AG04450 (cell line): ENCODE results near the gene OPCML. TPM values are rescaled to one million over a fixed set of nuclear protein-coding genes. Genes with fewer than 3 reads are reported as not detected.

ENCODE experiments used
- CTCF ChIA-PET: fragments of 300-600, 350-600 bp; formaldehyde crosslinking; extraction: SDS; loops from one replicate; lab custom pipeline; 2022; ENCODE audit warnings: antibody characterized with exemption, inconsistent platforms; lab: Charles Lee
- POLR2A ChIA-PET: fragments of 350-600 bp; formaldehyde crosslinking; extraction: SDS; loops from one replicate; lab custom pipeline; 2021; ENCODE audit warnings: antibody characterized with exemption, inconsistent platforms; lab: Yijun Ruan, JAX
- DNase-seq: peaks from one replicate; pipeline ENCODE4 v3.0.0-alpha.2; 2011; ENCODE audit warnings: low read depth, low spot score
- H3K27ac ChIP-seq: one replicate; pipeline ENCODE4 v1.5.1; 2012; ENCODE audit warnings: low read depth, low read length, control low read depth
- H3K27me3 ChIP-seq: one replicate; pipeline ENCODE4 v1.6.0; 2012; ENCODE audit warnings: low read length; ENCODE audit not compliant: control insufficient read depth, insufficient read depth
- H3K4me3 ChIP-seq: 2 replicates; pipeline ENCODE4 v1.5.1; 2011; ENCODE audit warnings: mild to moderate bottlenecking, low read depth, low read length, control low read depth
- H3K9me3 ChIP-seq: 2 replicates; pipeline ENCODE4 v1.5.1; 2012; ENCODE audit warnings: low read length; ENCODE audit not compliant: control insufficient read depth, insufficient read depth
- polyA plus RNA-seq: library from polyadenylated mRNA; depleted of rRNA; stranded (reverse); fragments of >200 nt; gene quantifications from 2 replicates; pipeline ENCODE4 v1.2.3, GENCODE V29; 2011
- TF ChIP-seq, protein P1 (sequence below): IDR thresholded peaks from 2 replicates; pipeline ENCODE4 v1.5.1; 2011; ENCODE audit warnings: low read depth, low read length, control low read depth, inconsistent platforms

Gene OPCML
- polyA plus RNA-seq, 1 experiment: 1.1 TPM

DNA sequence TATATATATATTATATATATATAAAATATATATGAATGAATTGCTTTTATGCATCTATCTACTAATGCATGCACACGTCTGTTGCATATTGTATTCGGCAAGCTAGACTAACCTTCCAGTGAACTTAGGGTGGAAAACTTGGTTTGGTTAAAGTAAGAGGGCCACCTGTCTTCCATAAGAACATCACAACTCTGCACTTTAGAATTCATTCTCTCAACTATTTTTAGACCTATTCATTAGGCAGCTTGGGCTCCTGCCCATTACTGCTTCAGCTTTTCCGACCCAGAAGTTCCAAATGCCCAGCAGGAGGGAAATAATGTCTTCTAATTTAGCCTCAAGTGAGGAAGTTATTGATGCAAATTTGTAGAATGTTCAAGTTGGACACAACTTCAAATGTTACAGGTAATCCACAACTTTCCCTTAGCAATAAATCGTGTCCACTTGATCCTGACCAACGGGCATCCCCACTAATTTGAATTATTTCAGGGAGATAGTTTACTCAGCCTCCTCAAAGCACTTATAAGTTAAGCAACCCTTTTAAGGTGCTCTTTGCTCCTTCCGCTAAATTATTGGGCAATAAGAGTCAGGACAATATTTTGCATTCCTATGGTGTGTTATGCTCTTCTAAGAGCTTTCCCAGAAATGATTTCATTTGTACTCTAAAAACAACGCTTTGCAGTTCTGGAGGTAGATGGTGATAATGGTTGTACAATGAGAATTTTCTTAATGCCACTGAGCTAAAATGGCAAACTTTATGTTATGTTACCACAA is 132.3 kb downstream of the OPCML start:
- TF ChIP-seq, protein P1, sequence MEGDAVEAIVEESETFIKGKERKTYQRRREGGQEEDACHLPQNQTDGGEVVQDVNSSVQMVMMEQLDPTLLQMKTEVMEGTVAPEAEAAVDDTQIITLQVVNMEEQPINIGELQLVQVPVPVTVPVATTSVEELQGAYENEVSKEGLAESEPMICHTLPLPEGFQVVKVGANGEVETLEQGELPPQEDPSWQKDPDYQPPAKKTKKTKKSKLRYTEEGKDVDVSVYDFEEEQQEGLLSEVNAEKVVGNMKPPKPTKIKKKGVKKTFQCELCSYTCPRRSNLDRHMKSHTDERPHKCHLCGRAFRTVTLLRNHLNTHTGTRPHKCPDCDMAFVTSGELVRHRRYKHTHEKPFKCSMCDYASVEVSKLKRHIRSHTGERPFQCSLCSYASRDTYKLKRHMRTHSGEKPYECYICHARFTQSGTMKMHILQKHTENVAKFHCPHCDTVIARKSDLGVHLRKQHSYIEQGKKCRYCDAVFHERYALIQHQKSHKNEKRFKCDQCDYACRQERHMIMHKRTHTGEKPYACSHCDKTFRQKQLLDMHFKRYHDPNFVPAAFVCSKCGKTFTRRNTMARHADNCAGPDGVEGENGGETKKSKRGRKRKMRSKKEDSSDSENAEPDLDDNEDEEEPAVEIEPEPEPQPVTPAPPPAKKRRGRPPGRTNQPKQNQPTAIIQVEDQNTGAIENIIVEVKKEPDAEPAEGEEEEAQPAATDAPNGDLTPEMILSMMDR: no peak
- H3K4me3 ChIP-seq: no peak overlapping the region
- no peak for DNase-seq
- H3K27me3 ChIP-seq: no peaks in the 10 kb centered on the region
- ChIA-PET POLR2A (no interaction called here), CTCF (no interaction called here)
- H3K9me3 ChIP-seq: peaks cover 15% of the 10 kb centered on the region
- no peak overlapping the region for H3K27ac ChIP-seq

DNA sequence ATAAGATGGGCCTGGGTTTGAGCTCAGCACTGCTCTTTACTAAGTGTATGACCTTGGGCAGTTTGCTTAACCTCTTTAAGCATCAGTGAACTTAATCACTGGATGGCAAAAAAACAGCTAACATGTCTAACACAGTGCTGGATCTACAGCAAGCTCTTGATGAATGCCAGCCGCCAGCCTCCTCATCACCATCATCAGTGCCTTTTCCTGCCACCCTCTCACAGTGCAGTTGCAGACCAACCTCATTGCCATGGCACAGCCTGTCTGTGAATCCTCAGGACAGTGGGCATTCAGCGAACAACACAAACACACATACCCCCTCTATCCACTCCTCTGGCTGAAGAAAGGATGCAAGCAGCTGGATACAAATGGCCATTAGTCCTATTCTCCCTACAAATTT is 133.0 kb downstream of the OPCML start:
- TF ChIP-seq, protein P1: no peak
- DNase-seq: no peak
- CTCF ChIA-PET: no interaction called here
- H3K9me3 ChIP-seq: peaks cover 15% of the 10 kb centered on the region
- H3K27ac ChIP-seq: no peak overlapping the region
- no peaks in the 10 kb centered on the region for H3K27me3 ChIP-seq
- H3K4me3 ChIP-seq: no peak overlapping the region
- POLR2A ChIA-PET: no interaction called here

GRCh38 chr11:133390803-133391202 is 141.5 kb downstream of the OPCML start:
- no peak overlapping the region for H3K27ac ChIP-seq
- H3K27me3 ChIP-seq: no peaks in the 10 kb centered on the region
- POLR2A ChIA-PET: no interaction called here
- TF ChIP-seq, protein P1: no peak
- CTCF ChIA-PET: no interaction called here
- peaks cover 34% of the 10 kb centered on the region for H3K9me3 ChIP-seq
- no peak for DNase-seq
- H3K4me3 ChIP-seq: no peak overlapping the region

GRCh38 chr11:133388975-133389568 is 143.2 kb downstream of the OPCML start:
- no peak overlapping the region for H3K27ac ChIP-seq
- no peak for DNase-seq
- no peak overlapping the region for H3K4me3 ChIP-seq
- peaks cover 45% of the 10 kb centered on the region for H3K9me3 ChIP-seq
- TF ChIP-seq, protein P1: no peak
- no peaks in the 10 kb centered on the region for H3K27me3 ChIP-seq
- POLR2A ChIA-PET: no interaction called here
- CTCF ChIA-PET: no interaction called here

GRCh38 chr11:133388260-133388659 is 144.0 kb downstream of the OPCML start:
- no peak overlapping the region for H3K27ac ChIP-seq
- DNase-seq: no peak
- H3K27me3 ChIP-seq: no peaks in the 10 kb centered on the region
- CTCF ChIA-PET: no interaction called here
- POLR2A ChIA-PET: no interaction called here
- H3K4me3 ChIP-seq: no peak overlapping the region
- TF ChIP-seq, protein P1: no peak
- peaks cover 47% of the 10 kb centered on the region for H3K9me3 ChIP-seq
